Iris pigment epithelial cell (primary cell): ENCODE measurements around the gene CMC1.
"Not testable (repeated sequence)": the region's sequence is repeated elsewhere in the genome, so short reads cannot be mapped to it uniquely, and the experiment has no call there.

Experiments
- DNase-seq: peaks from one replicate; pipeline ENCODE4 v3.0.0-alpha.2; 2011; ENCODE audit warnings: low read depth

The CMC1 gene

GRCh38 chr3:28244491-28244890, 3.1 kb downstream of the CMC1 start:
- no peak for DNase-seq

GRCh38 chr3:28247286-28247685, 5.9 kb downstream of the CMC1 start:
- no peak for DNase-seq

- no peak for DNase-seq
Measured at GRCh38 chr3:28250999-28251398, 9.6 kb downstream of the CMC1 start.

- DNase-seq = no peak
Measured at GRCh38 chr3:28252001-28252431, 10.6 kb downstream of the CMC1 start.

- DNase-seq = no peak
Measured at GRCh38 chr3:28253040-28253715, 11.8 kb downstream of the CMC1 start.

- DNase-seq = no peak
Measured at GRCh38 chr3:28262001-28262400, 20.6 kb downstream of the CMC1 start.

GRCh38 chr3:28265641-28266040, 24.2 kb downstream of the CMC1 start:
- no peak for DNase-seq

- peak; percentile 5 for DNase-seq
Measured at GRCh38 chr3:28267984-28268849, 26.8 kb downstream of the CMC1 start.

GRCh38 chr3:28268989-28269388, 27.6 kb downstream of the CMC1 start:
- no peak for DNase-seq

- not testable (repeated sequence) for DNase-seq
Measured at GRCh38 chr3:28269884-28270283, 28.5 kb downstream of the CMC1 start.

- no peak for DNase-seq
Measured at GRCh38 chr3:28273837-28274236, 32.4 kb downstream of the CMC1 start.

- no peak for DNase-seq
Measured at GRCh38 chr3:28278918-28279317, 37.5 kb downstream of the CMC1 start.

GRCh38 chr3:28279770-28280169, 38.4 kb downstream of the CMC1 start:
- no peak for DNase-seq

- DNase-seq = no peak
Measured at GRCh38 chr3:28280781-28281180, 39.4 kb downstream of the CMC1 start.

GRCh38 chr3:28286595-28286994, 45.2 kb downstream of the CMC1 start:
- DNase-seq = peak; percentile 41

GRCh38 chr3:28287046-28287445, 45.6 kb downstream of the CMC1 start:
- no peak for DNase-seq

GRCh38 chr3:28290863-28291300, 49.5 kb downstream of the CMC1 start:
- DNase-seq = no peak

GRCh38 chr3:28291577-28291976, 50.2 kb downstream of the CMC1 start:
- DNase-seq = no peak

- DNase-seq = no peak
Measured at GRCh38 chr3:28292622-28293021, 51.2 kb downstream of the CMC1 start.

- no peak for DNase-seq
Measured at GRCh38 chr3:28294667-28295413, 53.4 kb downstream of the CMC1 start.

GRCh38 chr3:28295898-28296490, 54.6 kb downstream of the CMC1 start:
- DNase-seq = no peak

GRCh38 chr3:28299705-28300104, 58.3 kb downstream of the CMC1 start:
- no peak for DNase-seq
